Measurements from ENCODE around the gene WDFY4. TPM values are rescaled to one million over a fixed set of nuclear protein-coding genes. Genes with fewer than 3 reads are reported as not detected.

WDFY4 gene
- total and polyA plus RNA-seq, 2 of the 4 experiments (the other 2 are of a cell fraction): not detected

- H2AFZ ChIP-seq (replicated peaks; ENCODE audit: low read length, poor library complexity): no peak overlapping the region
- no peak overlapping the region for H3K27ac ChIP-seq (ENCODE audit: insufficient read depth, low read length)
- H4K8ac ChIP-seq (ENCODE audit: low read depth in 2 of 2, low read length in 2 of 2): no peak overlapping the region
- no peak overlapping the region for H2BK5ac ChIP-seq (ENCODE audit: low read depth, low read length, poor library complexity, severe bottlenecking)
- ChIA-PET CTCF (no interaction called here), POLR2A (ENCODE audit: unreplicated experiment) (no interaction called here)
- H3K36me3 ChIP-seq (ENCODE audit: control insufficient read depth, insufficient read depth, low read length): no peaks in the 10 kb centered on the region
- H2AK9ac ChIP-seq (replicated peaks; ENCODE audit: low read depth, low read length, poor library complexity): no peak overlapping the region
- no peaks in the 10 kb centered on the region for H3K79me1 ChIP-seq (ENCODE audit: low read depth in 1 of 2, low read length in 2 of 2)
- H4K20me1 ChIP-seq (ENCODE audit: insufficient read depth, low read length): no peaks in the 10 kb centered on the region
- no peak overlapping the region for H3K56ac ChIP-seq (ENCODE audit: extremely low read depth, insufficient read depth, low read length)
- no peak overlapping the region for H2BK120ac ChIP-seq (ENCODE audit: low read depth, low read length)
- no peak overlapping the region for H3K4ac ChIP-seq (ENCODE audit: low read depth, low read length)
- H2BK15ac ChIP-seq (ENCODE audit: low read depth, low read length): no peak overlapping the region
- H3K9ac ChIP-seq (ENCODE audit: low read depth, low read length): no peak overlapping the region
- no peak overlapping the region for H2BK20ac ChIP-seq (ENCODE audit: low read depth, low read length)
- 0 out of 2 replicates have a peak, but pooled peaks have one; percentile 6 for TF ChIP-seq RAD21 (IDR thresholded peaks at IDR 0.05; ENCODE audit: low read length)
- TF ChIP-seq POLR2A (IDR thresholded peaks at IDR 0.05; ENCODE audit: low read depth, low read length): no peak
- TF ChIP-seq MAFK (IDR thresholded peaks at IDR 0.05; ENCODE audit: low read depth, low read length): no peak
- TF ChIP-seq CTCF (conservative IDR thresholded peaks at IDR 0.05; ENCODE audit: low read depth, low read length): 0 out of 2 replicates have a peak, but pooled peaks have one; percentile 15
- no peak for TF ChIP-seq RCOR1 (IDR thresholded peaks at IDR 0.05; ENCODE audit: insufficient replicate concordance, low read length)
- TF ChIP-seq RFX5 (IDR thresholded peaks at IDR 0.05; ENCODE audit: low read depth, low read length): no peak
- TF ChIP-seq BHLHE40 (IDR thresholded peaks at IDR 0.05; ENCODE audit: low read depth, low read length): no peak
- no peak overlapping the region for H2AK5ac ChIP-seq (ENCODE audit: low read depth, low read length)
- H3K4me2 ChIP-seq (ENCODE audit: low read depth, low read length): no peak overlapping the region
- in situ Hi-C loops (cut with MboI; ENCODE audit: low sequenced_read_pairs) (no loop called here), dilution Hi-C loops (cut with HindIII; ENCODE audit: low sequenced_read_pairs, unreplicated experiment) (no loop called here), intact Hi-C loops (cut with micrococcal nuclease) (no loop called here)
- H3K4me3 ChIP-seq (ENCODE audit: insufficient read depth, low read depth, low read length): no peak overlapping the region
- BruUV-seq (replicated peaks): no TSS peak
- H3K9me1 ChIP-seq (ENCODE audit: insufficient read depth, low read length): no peaks in the 10 kb centered on the region
- peaks cover 4% of the 10 kb centered on the region for H3K27me3 ChIP-seq (ENCODE audit: control insufficient read depth, insufficient read depth, low read length)
- no peak for DNase-seq
- no peak overlapping the region for H3K18ac ChIP-seq (ENCODE audit: low read depth, low read length)
- no peaks in the 10 kb centered on the region for H3K4me1 ChIP-seq (ENCODE audit: control insufficient read depth, insufficient read depth, low read length)
- no peak overlapping the region for H4K91ac ChIP-seq (ENCODE audit: insufficient read depth, low read depth, low read length)
- no peaks in the 10 kb centered on the region for H3K9me3 ChIP-seq (ENCODE audit: control insufficient read depth, insufficient read depth, low read length)
- H4K5ac ChIP-seq (ENCODE audit: low read depth, low read length): no peak overlapping the region
- no CpG with 5 or more reads among the region's 2 CpGs for WGBS, 2 experiments (ENCODE audit: extremely low coverage in 2 of 2, insufficient read length in 1 of 2)
- no peak overlapping the region for H3K14ac ChIP-seq (replicated peaks; ENCODE audit: low read depth, low read length)
- ATAC-seq (ENCODE audit: low read depth): no peak
- no peak overlapping the region for H3K23ac ChIP-seq (ENCODE audit: low read depth, low read length)
These were observed 200.7 kb downstream of the WDFY4 start for GRCh38 chr10:48885376-48885775.

All from IMR-90 (cell line).